Measurements from ENCODE around the gene CBARP. TPM values are rescaled to one million over a fixed set of nuclear protein-coding genes. Genes with fewer than 3 reads are reported as not detected.
A peak's percentile ranks its signal among the peaks of the same experiment; 100 is the strongest.

The CBARP gene
- total RNA-seq, 1 donor from 2014 or later, result not detected

DNA sequence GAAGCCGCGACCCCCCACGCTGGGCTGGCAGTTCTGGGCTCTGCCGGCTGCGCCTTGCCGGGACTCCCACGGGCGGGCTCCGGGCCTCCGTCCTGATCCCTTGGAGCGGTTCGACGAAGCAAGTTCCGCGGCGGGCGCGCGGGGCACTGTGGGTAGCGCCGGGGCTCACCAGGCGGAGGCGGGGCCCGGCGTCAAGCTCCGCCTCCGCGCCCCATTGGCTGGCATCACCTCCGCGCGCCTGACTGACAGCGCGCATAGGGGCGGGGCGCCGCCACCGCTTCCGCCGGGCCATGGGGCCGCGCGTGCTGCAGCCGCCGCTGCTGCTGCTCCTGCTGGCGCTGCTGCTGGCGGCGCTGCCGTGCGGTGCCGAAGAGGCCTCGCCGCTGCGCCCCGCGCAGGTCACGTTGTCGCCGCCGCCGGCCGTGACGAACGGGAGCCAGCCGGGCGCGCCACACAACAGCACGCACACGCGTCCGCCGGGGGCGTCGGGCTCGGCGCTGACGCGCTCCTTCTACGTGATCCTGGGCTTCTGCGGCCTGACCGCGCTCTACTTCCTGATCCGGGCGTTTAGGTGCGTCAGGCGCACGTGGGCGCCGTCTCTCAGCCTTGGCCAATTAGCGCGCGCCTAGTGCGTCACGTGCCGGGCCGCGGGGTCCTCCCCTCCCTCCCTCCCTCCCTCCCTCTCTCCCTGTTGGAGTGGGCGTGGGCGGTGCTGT is 37.6 kb upstream of the CBARP start, which contains the start of gene FAM174C:
TSS of gene FAM174C (plus strand) at position 271 of the 716 bp plus-strand sequence. CDS start at position 291, 20 bp downstream.
- no peaks in the 10 kb centered on the region for H3K27me3 ChIP-seq (ENCODE audit: control insufficient read depth in 3 of 3, insufficient read depth in 3 of 3, low read length in 3 of 3)
- H3K9me3 ChIP-seq (ENCODE audit: control insufficient read depth in 3 of 3, low read length in 3 of 3), result no peaks in the 10 kb centered on the region
- H3K9ac ChIP-seq (ENCODE audit: low read depth in 1 of 3, low read length in 3 of 3), result peak within 1 kb of the TSS; percentile 83 to 98 (median 88)
- peaks cover 57 to 69% (median 60%) of the 10 kb centered on the region in 3 donors for H3K4me1 ChIP-seq (ENCODE audit: control insufficient read depth in 3 of 3, insufficient read depth in 3 of 3, low read length in 3 of 3)
- H3K4me3 ChIP-seq (ENCODE audit: low read length in 3 of 3), result peak within 1 kb of the TSS; percentile 72 to 92 (median 91)
- peaks cover 50 to 56% (median 50%) of the 10 kb centered on the region in 3 donors for H3K36me3 ChIP-seq (ENCODE audit: control insufficient read depth in 3 of 3, insufficient read depth in 3 of 3, low read length in 3 of 3)
- H3K27ac ChIP-seq (ENCODE audit: low read depth, low read length), result peak within 1 kb of the TSS; percentile 93

GRCh38 chr19:1274852-1275259 is 37.1 kb upstream of the CBARP start:
- peak overlapping the region; percentile 70 to 98 (median 71) for H3K9ac ChIP-seq (ENCODE audit: low read depth in 1 of 3, low read length in 3 of 3)
- peak overlapping the region in 2 of 3 donors; percentile 91 to 92 for H3K4me3 ChIP-seq (ENCODE audit: low read length in 3 of 3)
- peak overlapping the region; percentile 93 for H3K27ac ChIP-seq (ENCODE audit: low read depth, low read length)
- H3K4me1 ChIP-seq (ENCODE audit: control insufficient read depth in 3 of 3, insufficient read depth in 3 of 3, low read length in 3 of 3), result peaks cover 62 to 73% (median 63%) of the 10 kb centered on the region in 3 donors
- no peaks in the 10 kb centered on the region for H3K9me3 ChIP-seq (ENCODE audit: control insufficient read depth in 3 of 3, low read length in 3 of 3)
- peaks cover 50 to 54% (median 50%) of the 10 kb centered on the region in 3 donors for H3K36me3 ChIP-seq (ENCODE audit: control insufficient read depth in 3 of 3, insufficient read depth in 3 of 3, low read length in 3 of 3)
- H3K27me3 ChIP-seq (ENCODE audit: control insufficient read depth in 3 of 3, insufficient read depth in 3 of 3, low read length in 3 of 3), result no peaks in the 10 kb centered on the region

DNA sequence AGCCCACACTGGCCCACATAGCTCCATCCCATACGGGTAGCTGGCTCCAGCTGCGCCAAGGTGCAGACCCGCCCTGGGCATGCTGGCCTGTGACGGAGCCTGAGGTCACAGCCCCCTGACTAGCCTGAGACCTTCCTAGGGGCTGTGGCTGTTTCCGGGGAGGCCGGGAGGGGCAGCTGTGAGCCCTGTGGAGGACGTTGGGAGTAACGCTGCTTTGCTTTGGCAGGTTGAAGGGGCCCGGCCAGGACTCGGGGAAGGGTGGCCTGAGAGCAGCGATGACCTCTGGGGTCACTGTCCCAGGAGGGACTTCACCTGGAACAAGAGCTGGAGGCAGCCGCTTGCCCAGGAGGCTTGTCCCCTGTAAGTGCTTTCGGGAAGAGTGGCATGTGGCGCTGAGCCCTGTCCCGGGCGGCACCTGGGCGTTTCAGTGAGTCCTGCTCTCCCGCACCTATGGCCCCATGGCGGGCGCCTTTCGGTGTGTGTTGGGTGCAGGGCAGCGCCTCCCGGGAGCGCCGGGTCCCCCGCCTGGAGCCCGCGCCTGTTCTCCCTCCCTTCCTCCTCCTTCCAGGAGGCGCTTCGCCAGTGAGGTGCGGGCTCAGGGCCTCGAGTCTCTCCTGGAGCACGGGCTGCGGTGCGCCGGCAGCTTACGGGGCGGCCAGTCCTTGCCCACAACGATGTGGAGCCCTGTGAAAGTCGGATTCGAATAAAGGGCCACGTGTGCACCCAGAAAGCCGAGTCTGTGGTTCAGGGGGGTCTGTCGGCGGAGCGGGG is 36.5 kb upstream of the CBARP start:
- H3K27ac ChIP-seq (ENCODE audit: low read depth, low read length), result peak overlapping the region; percentile 93
- no peaks in the 10 kb centered on the region for H3K27me3 ChIP-seq (ENCODE audit: control insufficient read depth in 3 of 3, insufficient read depth in 3 of 3, low read length in 3 of 3)
- peaks cover 47 to 51% (median 49%) of the 10 kb centered on the region in 3 donors for H3K36me3 ChIP-seq (ENCODE audit: control insufficient read depth in 3 of 3, insufficient read depth in 3 of 3, low read length in 3 of 3)
- peak overlapping the region in 2 of 3 donors; percentile 71 to 98 for H3K9ac ChIP-seq (ENCODE audit: low read depth in 1 of 3, low read length in 3 of 3)
- H3K9me3 ChIP-seq (ENCODE audit: control insufficient read depth in 3 of 3, low read length in 3 of 3), result no peaks in the 10 kb centered on the region
- peak overlapping the region in 2 of 3 donors; percentile 91 to 92 for H3K4me3 ChIP-seq (ENCODE audit: low read length in 3 of 3)
- H3K4me1 ChIP-seq (ENCODE audit: control insufficient read depth in 3 of 3, insufficient read depth in 3 of 3, low read length in 3 of 3), result peaks cover 64 to 71% (median 66%) of the 10 kb centered on the region in 3 donors

- Histone ChIP-seq H3K9me3 (ENCODE audit: control insufficient read depth in 3 of 3, low read length in 3 of 3) (no peaks in the 10 kb centered on the region), H3K4me3 (ENCODE audit: low read length in 3 of 3) (peak overlapping the region; percentile 16 to 43 (median 35)), H3K27ac (ENCODE audit: low read depth, low read length) (peak overlapping the region; percentile 93), H3K4me1 (ENCODE audit: control insufficient read depth in 3 of 3, insufficient read depth in 3 of 3, low read length in 3 of 3) (peaks cover 69 to 75% (median 70%) of the 10 kb centered on the region in 3 donors), H3K27me3 (ENCODE audit: control insufficient read depth in 3 of 3, insufficient read depth in 3 of 3, low read length in 3 of 3) (no peaks in the 10 kb centered on the region), H3K9ac (ENCODE audit: low read depth in 1 of 3, low read length in 3 of 3) (peak overlapping the region in 2 of 3 donors; percentile 43 to 98), H3K36me3 (ENCODE audit: control insufficient read depth in 3 of 3, insufficient read depth in 3 of 3, low read length in 3 of 3) (peaks cover 41 to 45% (median 42%) of the 10 kb centered on the region in 3 donors)
Observed at GRCh38 chr19:1273263-1274041, 35.6 kb upstream of the CBARP start.

GRCh38 chr19:1272423-1273262 is 34.8 kb upstream of the CBARP start:
- Histone ChIP-seq H3K36me3 (ENCODE audit: control insufficient read depth in 3 of 3, insufficient read depth in 3 of 3, low read length in 3 of 3) (peaks cover 41 to 45% (median 42%) of the 10 kb centered on the region in 3 donors), H3K27ac (ENCODE audit: low read depth, low read length) (peak overlapping the region; percentile 93), H3K4me1 (ENCODE audit: control insufficient read depth in 3 of 3, insufficient read depth in 3 of 3, low read length in 3 of 3) (peaks cover 76 to 83% (median 78%) of the 10 kb centered on the region in 3 donors), H3K9ac (ENCODE audit: low read depth in 1 of 3, low read length in 3 of 3) (peak overlapping the region in 2 of 3 donors; percentile 38 to 98), H3K4me3 (ENCODE audit: low read length in 3 of 3) (peak overlapping the region; percentile 91 to 95 (median 91)), H3K27me3 (ENCODE audit: control insufficient read depth in 3 of 3, insufficient read depth in 3 of 3, low read length in 3 of 3) (no peaks in the 10 kb centered on the region), H3K9me3 (ENCODE audit: control insufficient read depth in 3 of 3, low read length in 3 of 3) (no peaks in the 10 kb centered on the region)

- Histone ChIP-seq H3K27me3 (ENCODE audit: control insufficient read depth in 3 of 3, insufficient read depth in 3 of 3, low read length in 3 of 3) (no peaks in the 10 kb centered on the region), H3K9ac (ENCODE audit: low read depth in 1 of 3, low read length in 3 of 3) (peak overlapping the region; percentile 38 to 98 (median 91)), H3K4me3 (ENCODE audit: low read length in 3 of 3) (peak overlapping the region; percentile 91 to 95 (median 91)), H3K9me3 (ENCODE audit: control insufficient read depth in 3 of 3, low read length in 3 of 3) (no peaks in the 10 kb centered on the region), H3K36me3 (ENCODE audit: control insufficient read depth in 3 of 3, insufficient read depth in 3 of 3, low read length in 3 of 3) (peaks cover 41 to 45% (median 42%) of the 10 kb centered on the region in 3 donors), H3K27ac (ENCODE audit: low read depth, low read length) (peak overlapping the region; percentile 91), H3K4me1 (ENCODE audit: control insufficient read depth in 3 of 3, insufficient read depth in 3 of 3, low read length in 3 of 3) (peaks cover 82 to 86% (median 84%) of the 10 kb centered on the region in 3 donors)
Observed at GRCh38 chr19:1271528-1272422, 34.0 kb upstream of the CBARP start.

DNA sequence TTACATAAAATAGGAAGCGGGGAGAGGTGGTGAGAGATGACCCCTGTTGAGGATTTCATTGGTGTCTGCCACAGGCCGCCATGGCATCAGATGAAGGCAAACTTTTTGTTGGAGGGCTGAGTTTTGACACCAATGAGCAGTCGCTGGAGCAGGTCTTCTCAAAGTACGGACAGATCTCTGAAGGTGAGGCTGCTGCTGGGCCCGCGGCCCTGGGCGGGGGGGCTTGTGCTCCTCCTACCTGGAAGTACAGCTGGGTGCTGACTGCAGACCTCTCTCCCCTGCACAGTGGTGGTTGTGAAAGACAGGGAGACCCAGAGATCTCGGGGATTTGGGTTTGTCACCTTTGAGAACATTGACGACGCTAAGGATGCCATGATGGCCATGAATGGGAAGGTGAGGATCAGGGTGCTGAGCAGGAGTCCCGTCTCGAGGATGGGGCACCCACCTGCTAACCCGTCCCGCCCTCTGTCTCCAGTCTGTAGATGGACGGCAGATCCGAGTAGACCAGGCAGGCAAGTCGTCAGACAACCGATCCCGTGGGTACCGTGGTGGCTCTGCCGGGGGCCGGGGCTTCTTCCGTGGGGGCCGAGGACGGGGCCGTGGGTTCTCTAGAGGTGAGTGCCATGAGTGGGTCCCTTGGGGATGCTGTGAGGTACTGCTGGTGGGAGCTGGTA is 33.2 kb upstream of the CBARP start:
- H3K27ac ChIP-seq (ENCODE audit: low read depth, low read length), result peak overlapping the region; percentile 91
- peaks cover 41 to 45% (median 42%) of the 10 kb centered on the region in 3 donors for H3K36me3 ChIP-seq (ENCODE audit: control insufficient read depth in 3 of 3, insufficient read depth in 3 of 3, low read length in 3 of 3)
- no peaks in the 10 kb centered on the region for H3K27me3 ChIP-seq (ENCODE audit: control insufficient read depth in 3 of 3, insufficient read depth in 3 of 3, low read length in 3 of 3)
- peak overlapping the region; percentile 89 to 98 (median 91) for H3K9ac ChIP-seq (ENCODE audit: low read depth in 1 of 3, low read length in 3 of 3)
- no peaks in the 10 kb centered on the region for H3K9me3 ChIP-seq (ENCODE audit: control insufficient read depth in 3 of 3, low read length in 3 of 3)
- H3K4me1 ChIP-seq (ENCODE audit: control insufficient read depth in 3 of 3, insufficient read depth in 3 of 3, low read length in 3 of 3), result peaks cover 76 to 82% (median 79%) of the 10 kb centered on the region in 3 donors
- peak overlapping the region; percentile 91 to 95 (median 91) for H3K4me3 ChIP-seq (ENCODE audit: low read length in 3 of 3)

All from skeletal muscle tissue (tissue), 4 donors.